AG04450 (cell line): Measurements from ENCODE around the gene GJA4. TPM values are rescaled to one million over a fixed set of nuclear protein-coding genes. Genes with fewer than 3 reads are reported as not detected.
"Not testable (repeated sequence)": the region's sequence is repeated elsewhere in the genome, so short reads cannot be mapped to it uniquely, and the experiment has no call there.

Source experiments
- CTCF ChIA-PET: fragments of 300-600, 350-600 bp; formaldehyde crosslinking; extraction: SDS; loops from one replicate; lab custom pipeline; 2022; ENCODE audit warnings: antibody characterized with exemption, inconsistent platforms; lab: Charles Lee
- POLR2A ChIA-PET: fragments of 350-600 bp; formaldehyde crosslinking; extraction: SDS; loops from one replicate; lab custom pipeline; 2021; ENCODE audit warnings: antibody characterized with exemption, inconsistent platforms; lab: Yijun Ruan, JAX
- DNase-seq: peaks from one replicate; pipeline ENCODE4 v3.0.0-alpha.2; 2011; ENCODE audit warnings: low read depth, low spot score
- H3K27ac ChIP-seq: one replicate; pipeline ENCODE4 v1.5.1; 2012; ENCODE audit warnings: low read depth, low read length, control low read depth
- H3K27me3 ChIP-seq: one replicate; pipeline ENCODE4 v1.6.0; 2012; ENCODE audit warnings: low read length; ENCODE audit not compliant: control insufficient read depth, insufficient read depth
- H3K4me3 ChIP-seq: 2 replicates; pipeline ENCODE4 v1.5.1; 2011; ENCODE audit warnings: mild to moderate bottlenecking, low read depth, low read length, control low read depth
- H3K9me3 ChIP-seq: 2 replicates; pipeline ENCODE4 v1.5.1; 2012; ENCODE audit warnings: low read length; ENCODE audit not compliant: control insufficient read depth, insufficient read depth
- polyA plus RNA-seq: library from polyadenylated mRNA; depleted of rRNA; stranded (reverse); fragments of >200 nt; gene quantifications from 2 replicates; pipeline ENCODE4 v1.2.3, GENCODE V29; 2011
- TF ChIP-seq, protein P1 (sequence below): IDR thresholded peaks from 2 replicates; pipeline ENCODE4 v1.5.1; 2011; ENCODE audit warnings: low read depth, low read length, control low read depth, inconsistent platforms

The GJA4 gene
- polyA plus RNA-seq, 1 experiment = not detected

DNA sequence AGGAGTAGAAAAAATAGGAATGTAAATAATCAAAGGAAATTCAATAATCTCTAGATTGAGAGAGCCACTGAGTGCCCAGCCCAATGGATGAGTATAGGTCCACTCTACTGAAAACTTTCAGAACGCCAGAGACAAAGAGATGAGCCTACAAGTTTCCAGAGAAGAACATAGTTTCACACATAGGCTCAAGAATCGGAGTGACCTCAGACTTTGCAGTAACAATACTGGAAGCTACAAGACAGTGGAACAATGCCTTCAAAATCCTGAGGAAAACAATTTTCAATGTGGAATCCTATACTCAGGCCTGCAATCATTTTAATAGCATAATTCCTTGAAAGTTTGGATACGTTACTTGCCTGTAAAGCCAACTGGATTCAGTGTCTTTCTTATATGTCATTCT, 11.0 kb downstream of the GJA4 start:
- no peak overlapping the region for H3K4me3 ChIP-seq
- no peak overlapping the region for H3K27ac ChIP-seq
- no peak for DNase-seq
- H3K9me3 ChIP-seq = no peaks in the 10 kb centered on the region
- ChIA-PET POLR2A (no interaction called here), CTCF (interaction anchor here (1.9 kb wide), 1 partner anchor 48 kb away, joined by 4 read pairs; no protein-coding TSS in a partner anchor)
- H3K27me3 ChIP-seq = no peaks in the 10 kb centered on the region
- TF ChIP-seq, protein P1, sequence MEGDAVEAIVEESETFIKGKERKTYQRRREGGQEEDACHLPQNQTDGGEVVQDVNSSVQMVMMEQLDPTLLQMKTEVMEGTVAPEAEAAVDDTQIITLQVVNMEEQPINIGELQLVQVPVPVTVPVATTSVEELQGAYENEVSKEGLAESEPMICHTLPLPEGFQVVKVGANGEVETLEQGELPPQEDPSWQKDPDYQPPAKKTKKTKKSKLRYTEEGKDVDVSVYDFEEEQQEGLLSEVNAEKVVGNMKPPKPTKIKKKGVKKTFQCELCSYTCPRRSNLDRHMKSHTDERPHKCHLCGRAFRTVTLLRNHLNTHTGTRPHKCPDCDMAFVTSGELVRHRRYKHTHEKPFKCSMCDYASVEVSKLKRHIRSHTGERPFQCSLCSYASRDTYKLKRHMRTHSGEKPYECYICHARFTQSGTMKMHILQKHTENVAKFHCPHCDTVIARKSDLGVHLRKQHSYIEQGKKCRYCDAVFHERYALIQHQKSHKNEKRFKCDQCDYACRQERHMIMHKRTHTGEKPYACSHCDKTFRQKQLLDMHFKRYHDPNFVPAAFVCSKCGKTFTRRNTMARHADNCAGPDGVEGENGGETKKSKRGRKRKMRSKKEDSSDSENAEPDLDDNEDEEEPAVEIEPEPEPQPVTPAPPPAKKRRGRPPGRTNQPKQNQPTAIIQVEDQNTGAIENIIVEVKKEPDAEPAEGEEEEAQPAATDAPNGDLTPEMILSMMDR = no peak

DNA sequence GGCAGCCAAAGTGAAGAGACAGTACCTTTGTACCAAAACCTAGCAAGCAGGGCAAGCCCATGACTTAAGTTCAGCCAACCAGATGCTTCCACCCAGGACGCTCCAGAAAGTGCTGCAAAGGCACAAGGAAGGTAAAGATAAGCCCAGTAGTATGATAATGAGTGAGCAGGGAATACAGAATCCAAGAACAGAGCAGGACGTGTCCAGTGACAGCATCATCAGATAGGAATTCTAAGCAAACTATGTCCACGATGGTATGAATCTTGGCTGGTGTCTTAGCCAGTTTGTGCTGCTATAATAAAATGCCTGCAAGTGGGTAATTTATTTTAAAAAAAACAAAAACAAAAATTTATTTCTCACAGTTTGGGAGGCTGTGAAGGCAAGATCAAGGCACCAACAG, 13.6 kb downstream of the GJA4 start:
- no peaks in the 10 kb centered on the region for H3K27me3 ChIP-seq
- no peak overlapping the region for H3K4me3 ChIP-seq
- ChIA-PET POLR2A (no interaction called here), CTCF (no interaction called here)
- H3K27ac ChIP-seq = no peak overlapping the region
- no peak for DNase-seq
- no peaks in the 10 kb centered on the region for H3K9me3 ChIP-seq
- TF ChIP-seq, protein P1 = no peak

DNA sequence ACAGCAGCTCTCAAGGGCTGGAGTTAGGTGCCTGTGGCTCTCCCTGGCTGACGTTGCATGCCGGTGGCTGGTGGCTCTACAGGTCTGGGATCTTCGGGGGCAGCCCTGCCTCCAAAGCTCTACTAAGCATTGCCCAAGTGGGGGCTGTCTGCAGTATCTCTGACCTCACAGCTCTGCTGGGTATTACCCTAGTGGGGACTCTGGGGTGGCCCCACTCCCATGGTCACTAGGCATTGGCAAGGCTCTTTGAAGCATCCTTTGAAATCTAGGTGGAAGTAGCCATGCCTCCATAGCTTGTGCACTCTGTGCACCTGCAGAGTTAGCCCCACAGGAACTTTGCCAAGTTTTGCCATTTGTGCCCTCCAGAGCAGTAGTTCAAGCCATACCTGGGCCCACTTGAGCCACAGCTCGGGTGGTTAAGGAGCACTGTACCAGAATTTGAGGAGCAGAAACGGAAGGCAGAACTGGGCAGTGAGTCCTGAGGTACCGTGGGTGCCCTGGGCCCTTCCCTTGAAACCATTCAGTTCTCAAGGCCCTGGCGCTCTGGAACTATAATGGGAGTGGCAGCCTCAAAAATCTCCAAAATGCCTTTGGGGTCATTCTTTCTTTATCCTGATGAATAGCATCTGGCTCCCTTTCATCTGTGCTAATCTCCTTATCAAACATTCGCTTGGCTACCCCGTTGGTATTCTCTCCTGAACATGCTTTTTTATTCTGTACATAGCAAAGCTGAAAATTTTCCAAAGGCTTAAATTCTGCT, 15.4 kb downstream of the GJA4 start:
- TF ChIP-seq, protein P1 = no peak
- ChIA-PET CTCF (interaction anchor here (1.0 kb wide), 1 partner anchor 22 kb away, joined by 4 read pairs; no protein-coding TSS in a partner anchor), POLR2A (no interaction called here)
- DNase-seq = no peak
- Histone ChIP-seq H3K9me3 (no peaks in the 10 kb centered on the region), H3K27ac (no peak overlapping the region), H3K4me3 (no peak overlapping the region), H3K27me3 (no peaks in the 10 kb centered on the region)

DNA sequence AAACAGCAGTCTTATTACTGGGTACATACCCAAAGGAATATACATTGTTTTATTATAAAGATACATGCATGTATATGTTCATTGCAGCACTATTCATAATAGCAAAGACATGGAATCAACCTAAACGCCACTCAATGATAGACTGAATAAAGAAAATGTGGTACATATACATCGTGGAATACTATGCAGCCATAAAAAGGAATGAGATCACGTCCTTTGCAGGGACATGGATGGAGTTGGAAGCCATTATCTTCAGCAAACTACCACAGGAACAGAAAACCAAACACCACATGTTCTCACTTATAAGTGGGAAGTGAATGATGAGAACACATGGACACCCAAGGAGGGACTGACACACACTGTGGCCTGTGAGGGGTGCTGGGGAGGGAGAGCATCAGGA, 18.0 kb downstream of the GJA4 start:
- DNase-seq, POLR2A ChIA-PET, H3K27ac ChIP-seq, H3K27me3 ChIP-seq, H3K4me3 ChIP-seq, CTCF ChIA-PET, H3K9me3 ChIP-seq: not testable (repeated sequence)

DNA sequence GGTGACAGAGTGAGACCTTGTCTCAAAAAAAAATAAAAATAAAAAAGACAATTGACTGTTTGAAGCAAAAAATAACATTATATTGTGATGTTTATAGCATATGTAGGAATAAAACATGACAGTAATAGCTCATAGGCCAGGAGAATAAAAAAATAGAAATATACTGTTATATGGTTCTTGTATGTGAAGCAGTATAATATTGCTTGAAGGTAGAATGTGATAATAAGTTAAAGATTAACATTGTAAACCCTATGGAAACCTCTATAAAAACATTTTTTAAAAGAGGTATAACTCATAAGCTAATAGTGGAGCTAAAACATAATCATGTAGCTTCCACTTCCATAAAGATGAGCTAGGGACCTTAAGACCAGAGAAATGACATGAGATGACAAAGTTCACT, 23.5 kb downstream of the GJA4 start:
- Histone ChIP-seq H3K27me3 (no peaks in the 10 kb centered on the region), H3K4me3 (no peak overlapping the region), H3K9me3 (no peaks in the 10 kb centered on the region), H3K27ac (no peak overlapping the region)
- POLR2A ChIA-PET = no interaction called here
- TF ChIP-seq, protein P1 = no peak
- no peak for DNase-seq
- CTCF ChIA-PET = interaction anchor here (1.8 to 4.1 kb wide), 2 partner anchors 30 to 37 kb away, joined by 4 to 13 read pairs; no protein-coding TSS in a partner anchor
